Body of pancreas (tissue), 4 donors: ENCODE measurements around the gene CFAP90.

Source experiments
- CTCF ChIP-seq, 7 experiments: fragments of 450-650 bp in 4 of 7; fragments of 200-600 bp in 3 of 7; sonication (generic) in 3 of 7; IDR thresholded peaks; one replicate each; pipeline ENCODE4 v1.5.1; 2016 to 2019; ENCODE audit warnings: antibody characterized with exemption in 7 of 7
- POLR2A ChIP-seq, 3 donors: fragments of 450-650 bp; IDR thresholded peaks; one replicate each; pipeline ENCODE4 v1.6.1; 2016; ENCODE audit warnings: antibody characterized with exemption in 3 of 3, mild to moderate bottlenecking in 2 of 3

- TF ChIP-seq CTCF (IDR thresholded peaks at IDR 0.05): no peak
- no peak for TF ChIP-seq POLR2A (IDR thresholded peaks at IDR 0.05)
Measured at GRCh38 chr5:7857926-7858632, 7.1 kb upstream of the CFAP90 start.
